Measurements from ENCODE around the gene NUP62CL.
"Not testable (repeated sequence)": the region's sequence is repeated elsewhere in the genome, so short reads cannot be mapped to it uniquely, and the experiment has no call there.

DNA sequence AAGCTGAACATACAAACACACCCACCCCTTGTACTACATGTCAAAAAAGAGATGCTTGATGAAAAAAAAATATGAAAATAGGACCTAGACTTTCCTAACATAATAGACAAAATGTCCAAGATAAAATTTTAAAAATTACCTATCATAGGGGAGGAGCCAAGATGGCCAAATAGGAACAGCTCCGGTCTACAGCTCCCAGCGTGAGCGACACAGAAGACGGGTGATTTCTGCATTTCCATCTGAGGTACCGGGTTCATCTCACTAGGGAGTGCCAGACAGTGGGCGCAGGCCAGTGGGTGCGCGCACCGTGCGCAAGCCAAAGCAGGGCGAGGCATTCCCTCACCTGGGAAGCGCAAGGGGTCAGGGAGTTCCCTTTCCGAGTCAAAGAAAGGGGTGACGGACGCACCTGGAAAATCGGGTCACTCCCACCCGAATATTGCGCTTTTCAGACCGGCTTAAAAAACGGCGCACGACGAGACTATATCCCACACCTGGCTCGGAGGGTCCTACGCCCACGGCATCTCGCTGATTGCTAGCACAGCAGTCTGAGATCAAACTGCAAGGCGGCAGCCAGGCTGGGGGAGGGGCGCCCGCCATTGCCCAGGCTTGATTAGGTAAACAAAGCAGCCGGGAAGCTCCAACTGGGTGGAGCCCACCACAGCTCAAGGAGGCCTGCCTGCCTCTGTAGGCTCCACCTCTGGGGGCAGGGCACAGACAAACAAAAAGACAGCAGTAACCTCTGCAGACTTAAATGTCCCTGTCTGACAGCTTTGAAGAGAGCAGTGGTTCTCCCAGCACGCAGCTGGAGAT is 50.4 kb downstream of the NUP62CL start:
- TF ChIP-seq, protein P1, sequence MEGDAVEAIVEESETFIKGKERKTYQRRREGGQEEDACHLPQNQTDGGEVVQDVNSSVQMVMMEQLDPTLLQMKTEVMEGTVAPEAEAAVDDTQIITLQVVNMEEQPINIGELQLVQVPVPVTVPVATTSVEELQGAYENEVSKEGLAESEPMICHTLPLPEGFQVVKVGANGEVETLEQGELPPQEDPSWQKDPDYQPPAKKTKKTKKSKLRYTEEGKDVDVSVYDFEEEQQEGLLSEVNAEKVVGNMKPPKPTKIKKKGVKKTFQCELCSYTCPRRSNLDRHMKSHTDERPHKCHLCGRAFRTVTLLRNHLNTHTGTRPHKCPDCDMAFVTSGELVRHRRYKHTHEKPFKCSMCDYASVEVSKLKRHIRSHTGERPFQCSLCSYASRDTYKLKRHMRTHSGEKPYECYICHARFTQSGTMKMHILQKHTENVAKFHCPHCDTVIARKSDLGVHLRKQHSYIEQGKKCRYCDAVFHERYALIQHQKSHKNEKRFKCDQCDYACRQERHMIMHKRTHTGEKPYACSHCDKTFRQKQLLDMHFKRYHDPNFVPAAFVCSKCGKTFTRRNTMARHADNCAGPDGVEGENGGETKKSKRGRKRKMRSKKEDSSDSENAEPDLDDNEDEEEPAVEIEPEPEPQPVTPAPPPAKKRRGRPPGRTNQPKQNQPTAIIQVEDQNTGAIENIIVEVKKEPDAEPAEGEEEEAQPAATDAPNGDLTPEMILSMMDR (optimal IDR thresholded peaks at IDR 0.05 in 1 of 3, IDR thresholded peaks at IDR 0.05 in 1 of 3, conservative IDR thresholded peaks at IDR 0.05 in 1 of 3; ENCODE audit: extremely low read depth in 1 of 3, insufficient read depth in 2 of 3, low read length in 3 of 3): not testable (repeated sequence)
- TF ChIP-seq EZH2 (IDR thresholded peaks at IDR 0.05; ENCODE audit: low read length): not testable (repeated sequence)
